ENCODE measurements around the gene LMCD1.

Gene LMCD1

GRCh38 chr3:8606701-8607231 lies 105.1 kb downstream of the LMCD1 start:
- DNase-seq (ENCODE audit: extremely low spot score, insufficient read length, low read depth) (no peak), FAIRE-seq (no peak)

DNA sequence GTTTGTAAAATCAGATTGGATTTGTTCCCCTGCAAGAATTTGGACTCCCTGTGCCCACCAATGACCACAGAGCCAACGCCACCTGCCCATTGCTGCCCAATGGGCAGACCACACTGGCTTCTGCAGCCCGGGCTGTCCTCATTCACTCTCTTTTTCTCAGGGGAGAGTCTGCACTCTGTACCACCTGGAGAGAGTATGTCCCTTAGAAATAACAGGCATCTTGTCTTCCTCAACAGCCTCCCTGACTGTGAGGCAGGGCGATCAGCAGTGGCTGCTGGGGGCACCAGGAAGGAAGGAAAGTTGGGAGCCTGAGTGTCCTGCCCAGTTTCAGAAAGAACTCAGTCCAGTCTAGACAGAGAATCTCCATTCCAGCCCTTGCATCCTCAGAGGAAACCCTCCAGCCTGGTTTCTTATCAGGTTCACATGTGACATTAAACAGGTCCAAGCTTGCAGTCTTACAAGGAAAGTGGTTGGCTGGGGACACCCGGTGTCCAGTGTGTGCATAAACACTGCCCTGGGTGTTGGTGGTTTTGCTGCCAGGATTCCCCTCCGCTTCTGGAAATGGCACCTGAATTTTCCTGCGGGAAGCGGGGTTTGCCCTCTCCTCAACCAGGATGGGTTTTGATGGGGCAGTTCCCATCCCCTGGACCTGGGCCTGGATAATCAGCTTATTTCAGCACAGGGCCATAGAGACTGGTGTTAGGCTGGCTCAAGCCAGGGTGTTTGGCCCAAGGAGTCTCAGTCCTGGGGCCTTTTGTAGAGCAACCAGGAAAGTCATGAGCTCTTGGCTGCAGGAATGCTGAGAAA lies 105.8 kb downstream of the LMCD1 start:
- FAIRE-seq = no peak
- DNase-seq (ENCODE audit: extremely low spot score, insufficient read length, low read depth) = no peak

GRCh38 chr3:8608041-8608790 lies 106.6 kb downstream of the LMCD1 start:
- FAIRE-seq = no peak
- no peak for DNase-seq (ENCODE audit: extremely low spot score, insufficient read length, low read depth)

DNA sequence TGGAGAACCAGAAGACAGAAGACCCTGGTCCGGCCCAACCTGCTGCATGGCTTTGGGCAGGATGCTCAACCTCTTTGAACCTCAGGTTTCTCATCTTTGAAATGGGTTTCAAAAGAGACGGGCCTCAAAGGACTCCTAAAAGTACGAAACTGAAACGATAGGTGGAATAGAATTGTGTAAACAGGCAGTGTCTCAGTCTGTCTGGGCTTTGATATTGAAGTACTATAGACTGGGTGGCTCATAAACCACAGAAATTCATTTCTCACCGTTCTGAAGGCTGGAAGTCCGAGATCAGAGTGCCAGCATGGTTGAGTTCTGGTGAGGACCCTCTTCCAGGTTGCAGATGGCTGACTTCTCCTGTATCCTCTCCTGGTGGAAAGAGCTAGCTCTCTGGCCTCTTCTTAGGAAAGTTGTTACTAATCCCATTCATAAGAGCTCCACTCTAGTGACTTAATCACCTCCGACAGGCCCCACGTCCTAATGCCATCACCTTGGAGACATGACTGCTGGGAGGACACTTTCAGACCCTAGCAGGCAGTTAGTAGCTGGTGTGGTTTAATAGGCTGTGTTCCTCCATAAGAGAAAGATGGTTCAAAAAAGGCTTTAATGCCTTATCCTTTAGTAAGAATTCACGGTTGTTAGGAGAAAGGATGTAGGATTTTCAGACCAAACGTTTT lies 107.3 kb downstream of the LMCD1 start:
- no peak for FAIRE-seq
- DNase-seq (ENCODE audit: extremely low spot score, insufficient read length, low read depth) = no peak

- FAIRE-seq = no peak
- DNase-seq (ENCODE audit: extremely low spot score, insufficient read length, low read depth) = no peak
These were observed 109.3 kb downstream of the LMCD1 start for GRCh38 chr3:8610951-8611350.

- DNase-seq (ENCODE audit: extremely low spot score, insufficient read length, low read depth) (no peak), FAIRE-seq (no peak)
These were observed 116.3 kb downstream of the LMCD1 start for GRCh38 chr3:8617921-8618320.

DNA sequence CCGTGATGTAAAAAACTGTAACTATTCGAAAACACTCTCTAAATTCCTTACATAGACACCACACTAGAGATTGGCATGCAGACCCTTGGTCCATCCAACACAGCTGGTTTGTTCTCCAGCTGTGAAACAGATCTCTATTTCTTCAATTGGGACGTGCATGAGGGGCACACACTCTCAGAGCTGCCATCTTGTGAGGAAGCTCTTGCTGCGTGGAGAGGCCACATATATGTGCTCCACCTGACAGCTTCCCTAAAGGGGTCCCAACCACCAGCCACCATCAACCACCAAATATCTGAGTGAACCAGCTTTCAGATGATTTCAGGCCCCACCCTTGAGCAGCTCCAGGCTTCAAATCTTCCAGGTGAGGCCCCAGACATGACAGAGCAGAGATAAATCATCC lies 117.3 kb downstream of the LMCD1 start:
- FAIRE-seq (no peak), DNase-seq (ENCODE audit: extremely low spot score, insufficient read length, low read depth) (no peak)

DNA sequence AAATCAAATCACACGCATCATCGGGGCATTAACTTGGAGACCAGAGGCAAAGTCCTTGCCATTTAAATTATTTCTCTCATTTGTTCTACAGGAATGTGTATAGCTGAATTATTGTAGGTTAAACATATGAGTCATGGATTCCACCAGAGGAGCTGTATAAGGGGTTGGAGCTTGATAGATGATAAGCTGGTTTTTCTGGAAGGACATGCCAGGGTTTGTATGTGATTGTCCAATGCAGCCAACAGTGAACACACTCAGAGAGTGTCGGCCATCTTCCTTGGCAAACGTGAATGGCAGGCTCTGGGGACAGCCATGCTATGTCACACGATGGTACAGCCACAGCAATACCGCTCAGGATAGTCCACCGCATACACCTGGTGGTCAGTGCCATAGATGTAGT lies 117.9 kb downstream of the LMCD1 start:
- DNase-seq (ENCODE audit: extremely low spot score, insufficient read length, low read depth) (no peak), FAIRE-seq (no peak)

GRCh38 chr3:8621141-8621540 lies 119.5 kb downstream of the LMCD1 start:
- no peak for DNase-seq (ENCODE audit: extremely low spot score, insufficient read length, low read depth)

GRCh38 chr3:8621872-8622271 lies 120.2 kb downstream of the LMCD1 start:
- DNase-seq (ENCODE audit: extremely low spot score, insufficient read length, low read depth) = no peak
- no peak for FAIRE-seq

More at GRCh38 chr3:8621141-8621540, 119.5 kb downstream of the LMCD1 start:
- no peak for FAIRE-seq

- FAIRE-seq (peak; percentile 29), DNase-seq (ENCODE audit: extremely low spot score, insufficient read length, low read depth) (peak; percentile 52)
These were observed 121.5 kb downstream of the LMCD1 start for GRCh38 chr3:8622873-8623691.

GRCh38 chr3:8623741-8624140 lies 122.1 kb downstream of the LMCD1 start:
- DNase-seq (ENCODE audit: extremely low spot score, insufficient read length, low read depth) = no peak
- no peak for FAIRE-seq

Measured in GM18507 (cell line).